CD14-positive monocyte (primary cell): ENCODE results near the gene LRP1B. TPM values are rescaled to one million over a fixed set of nuclear protein-coding genes. Genes with fewer than 3 reads are reported as not detected.

Source experiments
- DNase-seq, 3 donors: peaks; one replicate each; pipeline ENCODE4 v3.0.0-alpha.2; 2011 to 2022
- H2AFZ ChIP-seq: 2 replicates; pipeline ENCODE4 v1.6.0; 2012; ENCODE audit warnings: mild to moderate bottlenecking, low read depth, low read length, inconsistent platforms; ENCODE audit not compliant: insufficient read depth, poor library complexity, severe bottlenecking
- H3K27ac ChIP-seq, 2 donors: 1 replicate in 1 of 2; 2 replicates in 1 of 2; pipeline ENCODE4 v1.5.1; 2012 to 2013; ENCODE audit warnings: low read length in 2 of 2, control low read depth in 1 of 2, inconsistent platforms in 1 of 2, low read depth in 1 of 2, mild to moderate bottlenecking in 1 of 2
- H3K27me3 ChIP-seq, 2 donors: one replicate each; pipeline versions ENCODE4 v1.6.0 to v1.6.1; 2011 to 2013; ENCODE audit warnings: low read length in 2 of 2; ENCODE audit not compliant: control insufficient read depth in 2 of 2, insufficient read depth in 2 of 2
- H3K36me3 ChIP-seq, 2 donors: replicated peaks in 1 of 2; 1 replicate in 1 of 2; 2 replicates in 1 of 2; pipeline versions ENCODE4 v1.5.1 to v1.6.1; 2012 to 2013; ENCODE audit warnings: low read length in 2 of 2, control low read depth in 1 of 2, inconsistent platforms in 1 of 2, mild to moderate bottlenecking in 1 of 2; ENCODE audit not compliant: insufficient read depth in 2 of 2, control insufficient read depth in 1 of 2
- H3K4me1 ChIP-seq, 2 donors: 1 replicate in 1 of 2; 2 replicates in 1 of 2; pipeline versions ENCODE4 v1.5.1 to v1.6.1; 2012 to 2013; ENCODE audit warnings: low read length in 2 of 2, control low read depth in 1 of 2, inconsistent platforms in 1 of 2, mild to moderate bottlenecking in 1 of 2, moderate library complexity in 1 of 2; ENCODE audit not compliant: insufficient read depth in 2 of 2, control insufficient read depth in 1 of 2
- H3K4me2 ChIP-seq: replicated peaks from 2 replicates; pipeline ENCODE3; 2012; ENCODE audit warnings: low read length, moderate library complexity, mild to moderate bottlenecking; ENCODE audit not compliant: poor library complexity, severe bottlenecking; ENCODE audit errors: extremely low read depth
- H3K4me3 ChIP-seq, 3 experiments: fragments of 200-600 bp in 1 of 3; sonication (generic) in 1 of 3; replicated peaks in 1 of 3; 1 replicate in 2 of 3; 2 replicates in 1 of 3; pipeline ENCODE4 v1.5.1; 2011 to 2013; ENCODE audit warnings: low read length in 3 of 3, mild to moderate bottlenecking in 3 of 3, control low read depth in 2 of 3, low read depth in 2 of 3, inconsistent platforms in 1 of 3, moderate library complexity in 1 of 3
- H3K79me2 ChIP-seq: 2 replicates; pipeline ENCODE4 v1.6.0; 2012; ENCODE audit warnings: mild to moderate bottlenecking, control low read depth, inconsistent platforms, low read length, moderate library complexity; ENCODE audit not compliant: insufficient read depth
- H3K9ac ChIP-seq: 2 replicates; pipeline ENCODE4 v1.6.0; 2017; ENCODE audit warnings: low read length, mild to moderate bottlenecking; ENCODE audit not compliant: insufficient read depth, poor library complexity, severe bottlenecking
- H3K9me3 ChIP-seq, 2 donors: replicated peaks in 1 of 2; 1 replicate in 1 of 2; 2 replicates in 1 of 2; pipeline versions ENCODE4 v1.5.1 to v1.6.1; 2012 to 2013; ENCODE audit warnings: low read length in 2 of 2, control low read depth in 1 of 2; ENCODE audit not compliant: control insufficient read depth in 1 of 2, insufficient read depth in 1 of 2
- H4K20me1 ChIP-seq: 2 replicates; pipeline ENCODE4 v1.6.0; 2012; ENCODE audit warnings: mild to moderate bottlenecking, low read length, control low read depth, moderate library complexity; ENCODE audit not compliant: insufficient read depth
- H3K27ac Mint-ChIP-seq, 7 donors: one replicate each; pipeline ENCODE4 v1.8.0; 2020; ENCODE audit warnings: mild to moderate bottlenecking in 7 of 7, mixed read lengths in 7 of 7, moderate library complexity in 6 of 7, inconsistent platforms in 2 of 7
- H3K27me3 Mint-ChIP-seq, 3 donors: one replicate each; pipeline ENCODE4 v1.8.0; 2021 to 2022; ENCODE audit warnings: low read depth in 3 of 3, mild to moderate bottlenecking in 3 of 3, mixed read lengths in 3 of 3, moderate library complexity in 3 of 3, inconsistent platforms in 1 of 3
- H3K36me3 Mint-ChIP-seq, 2 donors: one replicate each; pipeline ENCODE4 v1.8.0; 2020; ENCODE audit warnings: mixed read lengths in 2 of 2, inconsistent platforms in 1 of 2, mild to moderate bottlenecking in 1 of 2
- H3K4me1 Mint-ChIP-seq: one replicate; pipeline ENCODE4 v1.8.0; 2020; ENCODE audit warnings: mild to moderate bottlenecking, mixed read lengths
- H3K4me3 Mint-ChIP-seq, 2 donors: one replicate each; pipeline ENCODE4 v1.8.0; 2020; ENCODE audit warnings: mild to moderate bottlenecking in 2 of 2, mixed read lengths in 2 of 2, moderate library complexity in 1 of 2
- H3K9me3 Mint-ChIP-seq, 7 donors: one replicate each; pipeline ENCODE4 v1.8.0; 2020 to 2022; ENCODE audit warnings: mixed read lengths in 7 of 7, mild to moderate bottlenecking in 6 of 7, moderate library complexity in 6 of 7, inconsistent platforms in 2 of 7
- WGBS: methylation state at CpG from one replicate; pipeline ENCODE4 v1.1.5; 2013; ENCODE audit warnings: missing lambda C conversion rate; ENCODE audit not compliant: insufficient coverage; 5-methylcytosine and 5-hydroxymethylcytosine counted together
- intact Hi-C, 2 donors: fragments of 100-400 bp; cut with micrococcal nuclease; formaldehyde crosslinking; loops; one replicate each; pipeline versions ENCODE4 v1.15.0 to v1.15.1; 2023
- polyA plus RNA-seq, 3 donors: library from polyadenylated mRNA; depleted of rRNA in 1 of 3; unstranded in 2 of 3; stranded (reverse) in 1 of 3; fragments of 300-500 nt in 2 of 3; fragments of >200 nt in 1 of 3; fragmentation: Illumina TruSeq in 2 of 3; gene quantifications; 1 replicate in 2 of 3; 2 replicates in 1 of 3; pipeline ENCODE4 v1.2.3, GENCODE V29; 2012 to 2021
- TF ChIP-seq, protein P1 (sequence below): fragments of 200-600 bp; IDR thresholded peaks from one replicate; pipeline ENCODE4 v1.8.0; 2022; ENCODE audit warnings: antibody characterized with exemption, mild to moderate bottlenecking

Gene LRP1B
- polyA plus RNA-seq, 3 donors = not detected

DNA sequence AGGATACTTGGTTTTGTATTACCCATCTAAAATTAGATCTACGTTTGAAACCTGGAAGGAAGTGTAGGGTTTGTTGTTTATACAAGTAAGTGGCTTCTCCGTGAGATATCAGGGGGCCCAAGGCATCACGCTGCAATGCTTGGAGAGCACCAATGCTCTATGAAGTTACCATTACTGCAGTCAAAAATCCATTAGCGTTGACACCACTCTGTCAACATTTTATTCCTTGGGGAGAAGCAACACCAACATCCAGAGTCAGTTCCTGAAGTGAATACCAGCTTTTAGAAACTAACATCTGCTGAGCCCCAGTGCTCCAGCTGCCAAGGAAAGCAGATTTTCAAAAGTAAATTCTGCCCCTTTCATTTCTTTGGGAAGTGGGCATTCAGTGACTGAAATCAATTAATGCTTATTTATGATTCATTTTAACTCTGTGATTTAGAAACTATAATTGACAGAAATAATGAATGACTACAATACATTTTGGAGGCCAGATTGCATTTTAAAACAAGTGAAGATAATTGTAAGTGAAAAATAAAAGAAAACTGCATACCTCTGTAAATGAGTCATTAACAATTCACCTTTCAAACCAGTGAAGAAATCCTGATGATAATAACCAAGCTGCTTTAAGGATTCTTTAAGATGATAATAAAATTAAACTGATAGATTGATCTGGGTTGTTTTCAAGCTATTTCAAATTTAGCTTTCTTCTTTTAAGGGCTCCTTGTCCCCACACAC, 30.5 kb downstream of the LRP1B start:
- TF ChIP-seq, protein P1, sequence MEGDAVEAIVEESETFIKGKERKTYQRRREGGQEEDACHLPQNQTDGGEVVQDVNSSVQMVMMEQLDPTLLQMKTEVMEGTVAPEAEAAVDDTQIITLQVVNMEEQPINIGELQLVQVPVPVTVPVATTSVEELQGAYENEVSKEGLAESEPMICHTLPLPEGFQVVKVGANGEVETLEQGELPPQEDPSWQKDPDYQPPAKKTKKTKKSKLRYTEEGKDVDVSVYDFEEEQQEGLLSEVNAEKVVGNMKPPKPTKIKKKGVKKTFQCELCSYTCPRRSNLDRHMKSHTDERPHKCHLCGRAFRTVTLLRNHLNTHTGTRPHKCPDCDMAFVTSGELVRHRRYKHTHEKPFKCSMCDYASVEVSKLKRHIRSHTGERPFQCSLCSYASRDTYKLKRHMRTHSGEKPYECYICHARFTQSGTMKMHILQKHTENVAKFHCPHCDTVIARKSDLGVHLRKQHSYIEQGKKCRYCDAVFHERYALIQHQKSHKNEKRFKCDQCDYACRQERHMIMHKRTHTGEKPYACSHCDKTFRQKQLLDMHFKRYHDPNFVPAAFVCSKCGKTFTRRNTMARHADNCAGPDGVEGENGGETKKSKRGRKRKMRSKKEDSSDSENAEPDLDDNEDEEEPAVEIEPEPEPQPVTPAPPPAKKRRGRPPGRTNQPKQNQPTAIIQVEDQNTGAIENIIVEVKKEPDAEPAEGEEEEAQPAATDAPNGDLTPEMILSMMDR = no peak
- Mint-ChIP-seq H3K4me1 (no peaks in the 10 kb centered on the region), H3K36me3 (no peaks in the 10 kb centered on the region), H3K27me3 (peaks cover 0 to 3% (median 0%) of the 10 kb centered on the region in 3 donors), H3K4me3 (no peak overlapping the region), H3K9me3 (peaks cover 0 to 2% (median 0%) of the 10 kb centered on the region in 7 donors), H3K27ac (no peak overlapping the region)
- no peaks in the 10 kb centered on the region for H3K4me1 ChIP-seq
- no peaks in the 10 kb centered on the region for H3K79me2 ChIP-seq
- H3K9ac ChIP-seq = no peak overlapping the region
- no peaks in the 10 kb centered on the region for H4K20me1 ChIP-seq
- H2AFZ ChIP-seq = no peak overlapping the region
- H3K4me3 ChIP-seq = no peak overlapping the region
- WGBS = 75% methylated on average over 2 of the region's 4 CpGs
- no peak overlapping the region for H3K4me2 ChIP-seq
- H3K27ac ChIP-seq = no peak overlapping the region
- no peak for DNase-seq
- H3K27me3 ChIP-seq = no peaks in the 10 kb centered on the region
- H3K36me3 ChIP-seq = no peaks in the 10 kb centered on the region
- intact Hi-C loops = no loop called here
- H3K9me3 ChIP-seq = no peaks in the 10 kb centered on the region

DNA sequence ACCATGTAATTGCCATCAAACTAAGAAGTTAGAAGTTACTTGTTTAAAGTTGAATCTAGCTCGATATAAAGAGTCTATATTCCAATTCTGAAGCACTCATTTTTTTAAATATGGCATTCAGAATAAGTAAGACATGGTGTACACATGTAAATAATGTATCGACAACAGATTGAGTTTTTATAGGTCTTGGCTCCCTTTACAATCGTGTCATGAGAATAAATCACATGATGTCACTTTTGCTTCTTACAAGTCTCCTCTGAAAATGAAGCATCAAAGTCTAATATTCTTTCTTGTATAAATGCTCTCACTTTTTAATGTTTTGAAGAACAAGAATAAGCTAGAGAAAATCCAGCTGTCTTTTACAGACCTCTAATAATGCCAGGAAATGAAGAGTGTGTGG, 33.1 kb downstream of the LRP1B start:
- H3K9me3 Mint-ChIP-seq = peaks cover 0 to 2% (median 0%) of the 10 kb centered on the region in 7 donors
- intact Hi-C loops = no loop called here
- Histone ChIP-seq H3K79me2 (no peaks in the 10 kb centered on the region), H3K27ac (no peak overlapping the region), H3K27me3 (no peaks in the 10 kb centered on the region), H3K4me3 (no peak overlapping the region), H3K9ac (no peak overlapping the region), H4K20me1 (no peaks in the 10 kb centered on the region), H3K36me3 (no peaks in the 10 kb centered on the region), H2AFZ (no peak overlapping the region), H3K4me2 (no peak overlapping the region), H3K4me1 (no peaks in the 10 kb centered on the region), H3K9me3 (no peaks in the 10 kb centered on the region)
- H3K4me1 Mint-ChIP-seq = no peaks in the 10 kb centered on the region
- no peak overlapping the region for H3K4me3 Mint-ChIP-seq
- H3K27ac Mint-ChIP-seq = no peak overlapping the region
- no peaks in the 10 kb centered on the region for H3K36me3 Mint-ChIP-seq
- no peaks in the 10 kb centered on the region for H3K27me3 Mint-ChIP-seq
- no CpG with 5 or more reads among the region's 3 CpGs for WGBS
- DNase-seq = no peak
- TF ChIP-seq, protein P1 = no peak
